ENCODE data around the gene VN1R2. TPM values are rescaled to one million over a fixed set of nuclear protein-coding genes. Genes with fewer than 3 reads are reported as not detected.
"Not testable (repeated sequence)": the region's sequence is repeated elsewhere in the genome, so short reads cannot be mapped to it uniquely, and the experiment has no call there.

Gene VN1R2
- polyA plus RNA-seq, 6 donors from 2014 or later = not detected

DNA sequence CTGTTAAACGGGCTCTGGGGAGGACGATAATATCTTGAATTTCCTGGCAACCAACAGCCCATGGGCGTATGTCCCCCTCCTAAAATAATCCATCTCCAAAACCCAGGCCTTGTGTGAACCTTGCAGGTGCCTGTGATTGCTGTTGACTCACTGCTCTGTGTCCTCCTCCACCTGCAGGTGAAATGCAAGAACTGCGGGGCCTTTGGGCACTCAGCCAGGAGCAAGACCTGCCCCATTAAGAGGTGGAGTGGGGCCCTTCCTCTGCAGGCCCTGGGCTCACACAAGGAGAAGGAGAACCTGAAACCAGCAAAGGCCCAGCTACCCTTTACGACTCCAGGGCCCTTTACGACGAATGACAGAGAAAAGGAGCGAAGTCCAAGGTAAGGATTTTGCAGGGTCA is 23.9 kb downstream of the VN1R2 start:
- peak in 1 of 2 donors; percentile 39 for ATAC-seq (ENCODE audit: low read depth in 2 of 2)
- DNase-seq = not testable (repeated sequence)

DNA sequence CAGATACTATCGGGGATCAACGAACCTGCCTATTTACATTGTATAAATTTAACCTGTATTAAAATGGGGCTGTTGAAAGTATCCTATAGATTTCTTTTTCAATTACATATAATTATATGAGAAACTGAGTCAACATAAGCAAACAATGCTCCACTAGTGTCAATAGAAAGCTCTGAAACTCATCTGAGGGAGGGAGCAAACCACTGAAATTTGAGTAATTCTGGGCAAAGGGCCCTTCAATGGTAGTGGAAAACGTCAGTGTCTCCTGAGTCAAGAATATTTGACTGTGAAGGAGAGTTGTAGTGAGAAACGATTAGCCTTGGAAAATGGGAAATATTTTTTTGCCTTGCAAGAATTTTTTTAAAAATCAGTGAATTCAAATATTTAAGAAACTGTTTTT is 27.0 kb downstream of the VN1R2 start:
- Mint-ChIP-seq H3K36me3 (no peaks in the 10 kb centered on the region), H3K27ac (no peak overlapping the region), H3K27me3 (peaks cover 0 to 5% (median 0%) of the 10 kb centered on the region in 3 donors), H3K4me1 (no peaks in the 10 kb centered on the region), H3K9me3 (peaks cover 4 to 29% (median 17%) of the 10 kb centered on the region in 7 donors), H3K4me3 (no peak overlapping the region)
- no peak for DNase-seq
- no peak for ATAC-seq (ENCODE audit: low read depth in 2 of 2)

More for the DNA sequence above, 23.9 kb downstream of the VN1R2 start:
- H3K27me3 Mint-ChIP-seq, H3K36me3 Mint-ChIP-seq, H3K4me3 Mint-ChIP-seq, H3K27ac Mint-ChIP-seq, H3K4me1 Mint-ChIP-seq: not testable (repeated sequence)
- H3K9me3 Mint-ChIP-seq = peaks cover 0 to 28% (median 13%) of the 10 kb centered on the region in 7 donors

DNA sequence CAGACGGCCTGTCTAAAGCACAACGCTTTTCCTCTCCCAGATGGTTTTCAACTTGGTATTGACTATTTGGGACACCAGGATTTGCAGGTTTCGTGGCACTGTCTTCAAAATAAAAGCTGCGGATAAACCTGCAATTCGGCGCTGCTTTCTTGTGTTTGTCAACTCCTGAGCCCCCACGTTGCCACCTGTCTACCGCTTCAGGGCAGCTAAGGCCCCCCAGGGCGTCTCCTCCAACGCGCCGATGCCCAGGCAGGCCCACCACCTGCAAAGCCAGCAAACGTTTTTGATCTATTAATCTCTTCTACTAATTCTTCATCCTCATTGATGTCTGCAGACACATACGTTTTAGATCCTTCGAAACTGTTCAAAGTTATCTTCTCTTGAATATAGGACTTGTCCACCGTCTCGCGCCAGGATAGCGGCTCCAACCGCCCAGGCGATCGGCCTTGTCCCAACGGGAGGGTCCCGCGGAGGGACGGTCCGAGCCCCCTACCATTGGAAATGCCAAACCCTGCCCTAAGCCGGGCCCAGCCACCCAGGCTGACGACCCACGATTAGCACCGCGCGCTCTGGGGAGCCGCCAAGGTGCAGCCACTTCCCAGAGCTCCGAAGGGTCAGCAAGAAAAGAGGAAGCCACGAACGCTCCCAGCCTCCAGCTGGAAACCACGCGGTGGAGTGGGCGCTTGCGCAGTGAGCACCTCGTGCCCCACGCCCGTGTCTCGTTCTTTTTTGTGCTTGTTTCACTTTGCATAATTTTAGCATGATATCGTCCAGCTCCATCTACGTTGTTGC is 32.9 kb downstream of the VN1R2 start:
- Mint-ChIP-seq H3K27me3 (peaks cover 0 to 8% (median 0%) of the 10 kb centered on the region in 3 donors), H3K4me1 (no peaks in the 10 kb centered on the region), H3K9me3 (peaks cover 13 to 73% (median 46%) of the 10 kb centered on the region in 7 donors), H3K4me3 (no peak overlapping the region), H3K27ac (no peak overlapping the region), H3K36me3 (peaks cover 7 to 16% of the 10 kb centered on the region in 2 donors)
- ATAC-seq (ENCODE audit: low read depth in 2 of 2) (no peak), DNase-seq (no peak)

GRCh38 chr19:53294786-53295441 is 36.8 kb downstream of the VN1R2 start:
- peaks cover 7 to 24% of the 10 kb centered on the region in 2 donors for H3K36me3 Mint-ChIP-seq
- DNase-seq = no peak
- no peak overlapping the region for H3K27ac Mint-ChIP-seq
- H3K27me3 Mint-ChIP-seq = peaks cover 0 to 8% (median 4%) of the 10 kb centered on the region in 3 donors
- no peaks in the 10 kb centered on the region for H3K4me1 Mint-ChIP-seq
- H3K9me3 Mint-ChIP-seq = peaks cover 13 to 62% (median 46%) of the 10 kb centered on the region in 7 donors
- no peak for ATAC-seq (ENCODE audit: low read depth in 2 of 2)
- no peak overlapping the region for H3K4me3 Mint-ChIP-seq

DNA sequence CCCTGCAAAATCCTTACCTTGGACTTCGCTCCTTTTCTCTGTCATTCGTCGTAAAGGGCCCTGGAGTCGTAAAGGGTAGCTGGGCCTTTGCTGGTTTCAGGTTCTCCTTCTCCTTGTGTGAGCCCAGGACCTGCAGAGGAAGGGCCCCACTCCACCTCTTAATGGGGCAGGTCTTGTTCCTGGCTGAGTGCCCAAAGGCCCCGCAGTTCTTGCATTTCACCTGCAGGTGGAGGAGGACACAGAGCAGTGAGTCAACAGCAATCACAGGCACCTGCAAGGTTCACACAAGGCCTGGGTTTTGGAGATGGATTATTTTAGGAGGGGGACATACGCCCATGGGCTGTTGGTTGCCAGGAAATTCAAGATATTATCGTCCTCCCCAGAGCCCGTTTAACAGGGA is 43.2 kb downstream of the VN1R2 start:
- H3K4me3 Mint-ChIP-seq; H3K4me1 Mint-ChIP-seq; DNase-seq; H3K27ac Mint-ChIP-seq; ATAC-seq (ENCODE audit: low read depth in 2 of 2): not testable (repeated sequence)
- H3K9me3 Mint-ChIP-seq = peaks cover 4 to 24% (median 13%) of the 10 kb centered on the region in 7 donors
- peaks cover 8 to 16% (median 11%) of the 10 kb centered on the region in 3 donors for H3K27me3 Mint-ChIP-seq
- peaks cover 0 to 22% of the 10 kb centered on the region in 2 donors for H3K36me3 Mint-ChIP-seq

- H3K9me3 Mint-ChIP-seq = peaks cover 7 to 62% (median 40%) of the 10 kb centered on the region in 7 donors
- peaks cover 24 to 54% (median 36%) of the 10 kb centered on the region in 3 donors for H3K27me3 Mint-ChIP-seq
These were observed 50.3 kb downstream of the VN1R2 start for GRCh38 chr19:53308339-53308811.

More at GRCh38 chr19:53308339-53308811, 50.3 kb downstream of the VN1R2 start:
- Mint-ChIP-seq H3K4me1 (peaks cover 0 to 4% (median 0%) of the 10 kb centered on the region in 3 donors), H3K36me3 (peaks cover 7 to 19% of the 10 kb centered on the region in 2 donors), H3K27ac (no peak overlapping the region), H3K4me3 (peak overlapping the region in 4 of 8 donors; percentile 16 to 59 (median 50))
- no peak for ATAC-seq (ENCODE audit: low read depth in 2 of 2)
- no peak for DNase-seq

Other genes starting within 250 kb of the VN1R2 start
- gene ERVV-1, start 244.4 kb upstream of the VN1R2 start, polyA plus RNA-seq (ENCODE audit: low read depth in 6 of 6) = not detected
- not detected for gene ERVV-2, start 213.6 kb upstream of the VN1R2 start, polyA plus RNA-seq (ENCODE audit: low read depth in 6 of 6)
- 10 to 100 TPM; 11.2 to 40.7 (median 25.5) TPM for gene ZNF160, start 154.9 kb upstream of the VN1R2 start, polyA plus RNA-seq (ENCODE audit: low read depth in 6 of 6)
- gene ZNF415, start 125.4 kb upstream of the VN1R2 start, polyA plus RNA-seq (ENCODE audit: low read depth in 6 of 6) = 10 to 100 TPM in 2 of 6 donors, 1 to 10 TPM in 4; 4.6 to 22.2 (median 6.8) TPM
- 10 to 100 TPM in 3 of 6 donors, 1 to 10 TPM in 3; 3.4 to 13.3 (median 9.5) TPM for gene ZNF347, start 99.2 kb upstream of the VN1R2 start, polyA plus RNA-seq (ENCODE audit: low read depth in 6 of 6)
- 10 to 100 TPM; 17.6 to 36.9 (median 20.0) TPM for gene ZNF665, start 64.9 kb upstream of the VN1R2 start, polyA plus RNA-seq (ENCODE audit: low read depth in 6 of 6)
- 10 to 100 TPM; 20.4 to 53.5 (median 32.5) TPM for gene ZNF677, start 3.4 kb upstream of the VN1R2 start, polyA plus RNA-seq (ENCODE audit: low read depth in 6 of 6)
- gene VN1R4, start 9.4 kb downstream of the VN1R2 start, polyA plus RNA-seq (ENCODE audit: low read depth in 6 of 6) = not detected
- gene ZNF845, start 75.5 kb downstream of the VN1R2 start, polyA plus RNA-seq (ENCODE audit: low read depth in 6 of 6) = 10 to 100 TPM in 5 of 6 donors, not detected in 1; 11.0 to 21.0 (median 11.7) TPM
- gene ZNF525, start 107.4 kb downstream of the VN1R2 start, polyA plus RNA-seq (ENCODE audit: low read depth in 6 of 6) = 10 to 100 TPM in 4 of 6 donors, 1 to 10 TPM in 2; 5.6 to 17.6 (median 11.1) TPM
- 10 to 100 TPM; 10.0 to 20.2 (median 14.8) TPM for gene ZNF765, start 136.9 kb downstream of the VN1R2 start, polyA plus RNA-seq (ENCODE audit: low read depth in 6 of 6)
- 10 to 100 TPM in 4 of 6 donors, 1 to 10 TPM in 2; 6.4 to 18.3 (median 11.6) TPM for gene ZNF761, start 173.7 kb downstream of the VN1R2 start, polyA plus RNA-seq (ENCODE audit: low read depth in 6 of 6)
- gene ZNF813, start 209.4 kb downstream of the VN1R2 start, polyA plus RNA-seq (ENCODE audit: low read depth in 6 of 6) = 1 to 10 TPM; 4.6 to 8.3 (median 6.0) TPM